OCI-LY7 (cell line): ENCODE data around the gene AVPR2.

Experiments
- EZH2phosphoT487 ChIP-seq: fragments of 200-600 bp; sonication (generic); IDR thresholded peaks from 2 replicates; pipeline ENCODE4 v1.6.1; 2018; ENCODE audit warnings: low read depth, borderline replicate concordance, mild to moderate bottlenecking, mixed run types, antibody characterized with exemption, low read length, moderate library complexity, mixed read lengths
- TF ChIP-seq, protein P1 (sequence below): fragments of 200-600 bp; sonication (generic); conservative IDR thresholded peaks from 2 replicates; pipeline ENCODE4 v1.5.1; 2014; ENCODE audit warnings: mild to moderate bottlenecking, antibody characterized with exemption, low read length, moderate library complexity, mixed read lengths

GRCh38 chrX:153877571-153878261 lies 26.8 kb upstream of the AVPR2 start:
- TF ChIP-seq, protein P1, sequence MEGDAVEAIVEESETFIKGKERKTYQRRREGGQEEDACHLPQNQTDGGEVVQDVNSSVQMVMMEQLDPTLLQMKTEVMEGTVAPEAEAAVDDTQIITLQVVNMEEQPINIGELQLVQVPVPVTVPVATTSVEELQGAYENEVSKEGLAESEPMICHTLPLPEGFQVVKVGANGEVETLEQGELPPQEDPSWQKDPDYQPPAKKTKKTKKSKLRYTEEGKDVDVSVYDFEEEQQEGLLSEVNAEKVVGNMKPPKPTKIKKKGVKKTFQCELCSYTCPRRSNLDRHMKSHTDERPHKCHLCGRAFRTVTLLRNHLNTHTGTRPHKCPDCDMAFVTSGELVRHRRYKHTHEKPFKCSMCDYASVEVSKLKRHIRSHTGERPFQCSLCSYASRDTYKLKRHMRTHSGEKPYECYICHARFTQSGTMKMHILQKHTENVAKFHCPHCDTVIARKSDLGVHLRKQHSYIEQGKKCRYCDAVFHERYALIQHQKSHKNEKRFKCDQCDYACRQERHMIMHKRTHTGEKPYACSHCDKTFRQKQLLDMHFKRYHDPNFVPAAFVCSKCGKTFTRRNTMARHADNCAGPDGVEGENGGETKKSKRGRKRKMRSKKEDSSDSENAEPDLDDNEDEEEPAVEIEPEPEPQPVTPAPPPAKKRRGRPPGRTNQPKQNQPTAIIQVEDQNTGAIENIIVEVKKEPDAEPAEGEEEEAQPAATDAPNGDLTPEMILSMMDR = no peak
- TF ChIP-seq EZH2phosphoT487 = no peak
